ENCODE results near the gene ERMN. TPM values are rescaled to one million over a fixed set of nuclear protein-coding genes. Genes with fewer than 3 reads are reported as not detected.

The ERMN gene
- total RNA-seq, 1 experiment from 2014 or later, result not detected

DNA sequence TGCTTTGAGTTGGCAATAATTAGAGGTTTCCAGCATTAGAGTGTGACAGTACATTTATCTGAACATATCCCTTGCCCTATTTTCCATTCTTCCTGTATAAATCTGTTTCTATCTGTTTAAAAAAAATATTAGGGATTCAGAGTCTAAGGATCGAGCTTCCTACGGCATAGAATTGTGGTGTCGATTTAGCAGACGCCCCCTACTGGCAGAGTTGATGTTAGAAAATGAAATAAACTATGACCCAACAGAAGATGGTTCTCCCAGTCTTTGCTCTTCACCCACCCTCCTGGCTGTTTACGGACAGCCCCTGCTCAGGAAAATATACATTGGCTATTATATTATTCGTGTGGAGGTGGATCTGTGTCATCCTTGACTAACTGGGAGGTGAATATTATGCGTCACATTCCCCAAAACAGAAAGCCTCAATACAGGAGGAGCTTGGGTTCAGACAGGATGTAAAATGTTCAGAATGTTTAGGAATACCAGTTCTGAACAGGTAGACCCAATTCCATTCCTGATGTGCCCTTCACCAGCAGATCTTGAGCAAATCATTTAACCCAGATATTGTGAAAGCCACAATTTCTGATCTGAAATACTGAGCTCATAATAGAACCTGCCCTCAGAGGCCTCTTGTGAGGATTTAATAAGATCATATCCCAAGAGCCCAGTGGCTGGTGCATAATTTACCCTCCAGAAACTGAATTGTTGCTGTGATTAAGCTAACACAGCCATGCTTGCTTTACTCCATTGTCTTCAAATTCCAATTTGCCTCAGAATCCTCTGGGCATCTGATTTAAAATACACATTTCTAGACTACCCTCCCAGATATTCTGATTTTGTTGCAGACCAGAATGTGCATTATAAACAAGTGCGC, 10.8 kb upstream of the ERMN start:
- in situ Hi-C loops (cut with HindIII; ENCODE audit: low pct_unique_long_range_greater_than_20kb, low sequenced_read_pairs), result no loop called here
- DNase-seq (ENCODE audit: low read depth, low spot score), result peak; percentile 67

DNA sequence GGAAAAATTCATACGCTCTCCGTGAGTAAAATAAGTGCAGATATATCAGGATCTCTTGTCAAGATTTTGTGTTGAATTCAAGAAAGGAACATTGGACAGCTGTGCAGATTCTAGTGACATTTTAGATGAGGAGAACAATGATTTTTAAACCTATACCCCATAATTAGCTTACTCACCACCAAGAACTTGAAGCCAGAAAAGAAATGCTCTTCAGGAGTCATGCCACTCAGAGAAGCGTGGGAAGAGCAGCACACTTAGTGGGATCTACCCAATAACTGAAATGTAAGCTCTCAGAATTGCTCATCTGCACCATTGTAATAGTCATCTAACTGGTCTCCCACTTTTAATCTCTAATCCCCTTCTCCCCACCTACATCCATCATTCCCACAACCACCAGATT, 9.2 kb upstream of the ERMN start:
- no peak for DNase-seq (ENCODE audit: low read depth, low spot score)

DNA sequence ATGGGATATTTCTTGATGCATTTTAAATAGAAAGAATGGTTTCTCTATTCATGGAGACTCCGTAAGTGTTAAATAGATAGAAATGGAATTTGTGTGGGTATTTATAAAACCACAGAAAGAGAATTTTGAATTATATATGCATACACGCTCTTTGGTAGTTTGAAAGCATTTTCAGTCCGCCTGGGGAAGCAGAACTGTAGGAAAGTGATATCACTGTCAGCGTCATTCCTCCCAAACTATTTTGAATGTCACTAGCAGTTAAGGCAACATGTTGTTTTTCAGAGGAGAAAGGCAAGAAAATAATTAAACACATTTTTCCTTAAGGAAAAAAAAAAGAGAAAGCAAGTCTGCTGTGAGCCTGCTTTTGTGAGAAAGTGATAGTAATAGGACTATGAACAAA, 8.7 kb upstream of the ERMN start:
- DNase-seq (ENCODE audit: low read depth, low spot score), result no peak
- in situ Hi-C loops (cut with HindIII; ENCODE audit: low pct_unique_long_range_greater_than_20kb, low sequenced_read_pairs), result no loop called here

More for the DNA sequence above, 9.2 kb upstream of the ERMN start:
- in situ Hi-C loops (cut with HindIII; ENCODE audit: low pct_unique_long_range_greater_than_20kb, low sequenced_read_pairs), result no loop called here

DNA sequence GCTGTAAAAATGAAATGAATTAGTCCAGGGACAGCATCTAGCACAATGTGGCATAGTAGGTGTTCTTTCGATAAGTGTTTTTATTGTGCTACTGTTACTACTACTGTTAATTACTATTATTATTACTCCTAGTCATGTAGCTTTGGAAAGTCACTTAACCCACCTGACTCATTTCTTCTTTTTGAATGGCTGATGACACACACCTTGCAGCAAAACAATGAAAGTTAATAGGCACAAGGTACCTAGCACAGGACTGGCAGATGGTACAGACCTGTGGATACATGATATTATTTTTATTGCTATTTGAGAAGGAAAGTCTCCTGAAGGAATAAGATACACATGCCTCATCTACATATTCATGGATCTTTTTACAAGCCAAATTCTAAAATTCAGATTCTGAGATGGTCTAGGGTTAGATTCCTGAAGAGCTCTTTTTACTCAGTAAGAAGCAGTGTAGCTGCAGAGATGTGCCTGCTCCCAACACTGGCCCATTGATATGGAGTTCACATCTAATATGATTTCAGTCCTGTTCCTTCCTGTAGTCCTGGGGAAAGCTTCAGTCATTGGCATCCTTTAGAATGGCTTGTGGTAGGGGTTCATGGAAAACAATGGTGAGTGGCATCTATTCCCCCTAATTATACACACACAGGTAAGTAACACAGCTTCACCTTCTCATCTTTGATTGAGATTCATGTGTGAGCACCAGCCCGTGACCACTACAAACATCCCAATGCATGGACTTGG, 7.9 kb upstream of the ERMN start:
- DNase-seq (ENCODE audit: low read depth, low spot score), result no peak
- in situ Hi-C loops (cut with HindIII; ENCODE audit: low pct_unique_long_range_greater_than_20kb, low sequenced_read_pairs), result no loop called here

DNA sequence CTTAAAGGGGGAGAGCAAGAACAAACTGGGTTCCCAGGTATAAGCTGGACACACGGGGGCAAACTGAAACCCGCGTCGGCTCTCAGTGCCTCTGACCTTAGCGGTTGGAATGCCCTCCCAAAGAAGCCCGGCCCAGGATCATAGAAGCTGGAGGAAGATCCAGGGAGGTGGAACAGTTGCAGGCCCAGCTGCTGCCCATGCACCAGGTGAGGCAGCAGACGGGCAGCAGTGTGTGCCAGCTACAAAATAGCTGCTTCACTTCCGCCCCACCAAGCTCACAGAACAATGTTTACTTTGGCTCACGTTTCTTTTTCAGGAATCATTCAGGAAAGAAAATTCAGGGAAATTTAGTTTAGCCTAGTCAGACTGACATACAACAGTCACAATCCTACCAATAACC, 3.9 kb upstream of the ERMN start:
- in situ Hi-C loops (cut with HindIII; ENCODE audit: low pct_unique_long_range_greater_than_20kb, low sequenced_read_pairs), result no loop called here
- DNase-seq (ENCODE audit: low read depth, low spot score), result no peak

DNA sequence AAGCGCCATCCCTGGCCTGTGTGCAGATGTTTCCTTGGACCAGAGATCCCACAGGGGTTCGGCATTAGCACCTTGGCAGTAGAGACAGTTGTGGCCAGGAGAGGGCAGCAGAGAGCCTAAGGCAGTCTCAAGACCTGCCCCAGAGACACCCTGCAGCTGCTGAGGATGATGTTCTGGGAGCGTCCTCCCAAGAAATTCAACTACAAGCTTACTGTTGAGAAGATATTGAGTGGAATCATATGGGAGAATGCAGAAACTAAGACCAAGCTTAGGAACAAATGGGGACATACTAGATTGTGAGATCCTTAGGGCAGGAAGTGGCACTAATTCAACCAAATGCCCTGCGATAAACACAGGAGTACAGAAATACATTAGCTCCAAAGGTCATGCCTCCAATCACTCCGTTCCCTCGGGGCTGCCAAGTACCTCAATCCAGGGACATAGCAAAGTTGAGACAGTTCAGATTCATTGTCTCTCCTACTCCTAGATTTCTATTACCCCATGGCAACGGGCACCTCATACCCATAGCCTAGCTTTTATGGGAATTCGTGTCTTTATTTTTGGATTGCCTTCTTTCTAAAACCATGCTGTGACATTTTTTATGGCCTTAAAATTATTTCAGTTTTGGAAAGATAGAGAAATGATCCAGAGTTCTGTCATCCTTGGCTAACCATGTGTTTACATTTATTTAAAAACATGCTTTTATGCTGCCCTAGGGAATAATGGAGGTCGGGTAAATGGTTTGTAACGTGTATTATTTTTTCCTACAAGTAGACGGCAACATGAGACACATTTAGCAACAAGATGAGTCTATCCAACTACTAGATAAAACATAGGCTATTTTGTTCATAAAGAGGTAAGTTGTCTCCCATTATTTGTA, 2.2 kb upstream of the ERMN start:
- peak; percentile 83 for DNase-seq (ENCODE audit: low read depth, low spot score)
- in situ Hi-C loops (cut with HindIII; ENCODE audit: low pct_unique_long_range_greater_than_20kb, low sequenced_read_pairs), result no loop called here

DNA sequence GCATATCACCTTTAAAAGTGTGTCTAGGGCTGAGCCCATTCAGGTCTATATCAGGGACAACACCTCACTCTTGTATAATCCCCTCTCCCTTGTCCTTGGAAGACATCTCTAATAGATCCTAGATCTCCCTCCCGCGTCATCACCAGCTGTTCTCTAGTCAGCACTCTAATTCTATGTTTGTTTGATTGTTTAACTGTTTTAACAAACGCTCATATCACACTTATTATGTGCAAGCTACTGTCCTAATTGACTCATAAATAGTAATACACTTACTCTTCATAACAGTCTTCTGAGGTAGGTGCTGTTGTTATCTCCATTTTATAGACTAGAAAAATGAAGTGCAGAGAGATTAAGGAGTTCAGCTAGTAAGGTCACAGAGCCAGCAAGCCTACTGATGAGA, 1.6 kb upstream of the ERMN start:
- in situ Hi-C loops (cut with HindIII; ENCODE audit: low pct_unique_long_range_greater_than_20kb, low sequenced_read_pairs), result no loop called here
- no peak for DNase-seq (ENCODE audit: low read depth, low spot score)

DNA sequence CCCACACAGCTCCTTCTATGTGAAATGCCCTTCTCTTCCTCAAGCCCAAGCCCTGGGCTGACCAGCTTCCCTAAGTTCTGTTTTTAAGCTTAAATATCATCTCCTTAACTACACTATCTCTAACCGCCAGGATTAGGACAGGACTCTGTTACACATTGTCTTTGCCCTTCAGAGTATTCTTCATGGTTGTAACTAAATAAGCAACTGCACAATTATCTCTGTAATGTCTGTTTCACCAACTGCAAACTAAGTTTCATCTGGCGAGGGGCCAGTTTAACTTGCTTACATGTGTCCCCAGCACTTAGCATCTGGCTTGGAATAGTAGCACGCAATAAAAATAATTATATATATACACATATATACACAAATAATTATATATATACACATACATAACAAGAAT, 1.1 kb upstream of the ERMN start:
- DNase-seq (ENCODE audit: low read depth, low spot score), result no peak
- in situ Hi-C loops (cut with HindIII; ENCODE audit: low pct_unique_long_range_greater_than_20kb, low sequenced_read_pairs), result no loop called here

DNA sequence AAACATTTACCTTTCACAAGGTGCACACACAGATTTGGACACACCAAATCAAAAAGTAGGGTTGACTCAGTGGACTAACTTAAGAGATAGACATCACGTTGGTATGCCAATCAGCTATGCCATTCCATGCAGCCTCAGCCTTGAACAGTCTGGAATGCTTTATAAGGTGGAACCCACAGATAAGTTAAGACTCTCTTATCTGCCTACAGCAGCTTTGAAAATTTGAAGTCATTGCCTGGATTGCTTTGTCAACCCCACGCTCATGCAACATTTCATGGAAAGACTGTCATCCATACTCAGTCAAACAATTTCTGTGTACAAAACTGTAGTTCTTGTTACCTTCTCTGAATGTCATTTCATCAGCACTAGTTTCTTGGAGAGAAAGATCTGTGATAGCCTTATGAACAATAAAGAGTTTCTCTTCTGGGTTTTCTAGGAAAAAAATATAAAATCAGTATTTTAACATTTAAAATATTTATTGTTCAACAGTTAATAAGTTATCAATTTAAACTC, 1.2 kb downstream of the ERMN start:
- in situ Hi-C loops (cut with HindIII; ENCODE audit: low pct_unique_long_range_greater_than_20kb, low sequenced_read_pairs), result no loop called here

DNA sequence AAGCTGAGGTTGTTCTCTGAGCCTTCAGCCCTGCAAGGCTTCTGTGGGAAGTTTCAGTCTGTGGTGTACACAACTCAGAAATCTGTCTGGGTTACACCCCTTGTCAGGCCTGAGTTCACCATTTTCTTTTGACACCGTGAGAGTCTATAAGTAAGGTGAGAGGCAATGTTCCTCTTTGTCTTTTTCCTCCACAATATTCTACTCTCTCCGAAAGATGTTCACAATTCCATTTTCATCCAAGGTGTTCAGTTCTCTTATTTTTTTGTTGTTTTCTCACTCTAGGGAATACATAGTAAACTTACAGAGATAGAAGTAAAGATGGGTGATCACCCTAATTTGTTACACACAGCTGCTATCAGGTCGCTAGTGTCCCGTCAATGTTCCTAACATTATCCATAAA, 3.2 kb downstream of the ERMN start:
- in situ Hi-C loops (cut with HindIII; ENCODE audit: low pct_unique_long_range_greater_than_20kb, low sequenced_read_pairs), result no loop called here
- no peak for DNase-seq (ENCODE audit: low read depth, low spot score)

More for the DNA sequence above, 1.2 kb downstream of the ERMN start:
- DNase-seq (ENCODE audit: low read depth, low spot score), result no peak

DNA sequence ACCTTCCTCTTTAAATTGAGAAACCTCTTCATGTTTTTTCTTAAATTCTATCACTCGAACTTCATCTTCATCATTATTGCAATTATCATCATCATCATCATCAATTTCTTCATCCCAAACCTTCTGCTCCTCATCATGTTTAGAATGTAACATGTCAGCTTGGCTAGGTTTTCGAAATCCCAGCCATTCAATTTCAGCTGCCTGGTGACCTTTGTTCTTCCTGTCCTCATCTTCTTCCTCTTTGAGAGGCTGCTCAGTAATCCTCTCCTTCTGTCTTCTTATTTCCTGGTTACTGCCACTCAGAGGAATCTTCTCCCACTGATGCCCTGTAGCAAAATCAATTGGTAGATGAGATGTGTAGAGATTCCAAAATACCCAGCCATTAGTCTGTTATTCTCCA, 4.2 kb downstream of the ERMN start:
- in situ Hi-C loops (cut with HindIII; ENCODE audit: low pct_unique_long_range_greater_than_20kb, low sequenced_read_pairs), result no loop called here
- DNase-seq (ENCODE audit: low read depth, low spot score), result no peak

DNA sequence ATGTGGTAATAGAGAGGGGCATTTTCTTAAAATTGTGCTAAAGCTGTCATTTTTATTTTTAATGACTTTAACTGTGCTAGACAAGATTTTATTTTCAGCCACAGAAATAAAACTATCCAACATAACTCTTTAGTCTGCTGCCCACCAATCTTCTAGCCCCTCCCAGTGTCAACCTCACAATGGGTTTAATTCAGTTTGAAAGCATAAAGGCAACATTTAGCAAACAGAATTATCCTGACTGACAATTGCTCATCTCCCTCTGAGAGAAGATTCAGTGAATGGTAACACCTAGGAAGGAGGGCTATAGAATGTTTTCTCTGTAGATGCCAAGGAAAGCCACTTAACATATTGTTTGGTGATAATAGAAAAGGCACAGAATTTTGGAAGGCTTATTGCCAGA, 5.2 kb downstream of the ERMN start:
- no peak for DNase-seq (ENCODE audit: low read depth, low spot score)
- in situ Hi-C loops (cut with HindIII; ENCODE audit: low pct_unique_long_range_greater_than_20kb, low sequenced_read_pairs), result no loop called here

DNA sequence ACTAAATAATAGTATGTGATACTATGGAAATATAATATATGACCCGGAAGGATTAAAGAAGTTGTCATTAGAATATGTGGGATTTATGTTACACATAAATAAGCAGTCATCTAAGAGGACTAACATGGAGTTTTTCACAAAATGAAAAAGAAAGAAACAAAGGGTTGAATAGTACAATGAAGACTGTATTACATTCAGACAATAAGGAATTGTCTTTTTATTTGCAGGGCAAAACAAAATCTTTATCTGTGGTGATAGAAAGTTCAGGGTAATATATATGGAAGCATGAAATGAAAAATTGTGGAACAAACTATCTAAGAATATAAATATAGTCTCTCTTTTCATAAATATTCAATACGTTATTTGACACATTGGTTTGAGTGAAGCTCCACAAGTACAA, 5.8 kb downstream of the ERMN start:
- DNase-seq (ENCODE audit: low read depth, low spot score), result no peak
- in situ Hi-C loops (cut with HindIII; ENCODE audit: low pct_unique_long_range_greater_than_20kb, low sequenced_read_pairs), result no loop called here

DNA sequence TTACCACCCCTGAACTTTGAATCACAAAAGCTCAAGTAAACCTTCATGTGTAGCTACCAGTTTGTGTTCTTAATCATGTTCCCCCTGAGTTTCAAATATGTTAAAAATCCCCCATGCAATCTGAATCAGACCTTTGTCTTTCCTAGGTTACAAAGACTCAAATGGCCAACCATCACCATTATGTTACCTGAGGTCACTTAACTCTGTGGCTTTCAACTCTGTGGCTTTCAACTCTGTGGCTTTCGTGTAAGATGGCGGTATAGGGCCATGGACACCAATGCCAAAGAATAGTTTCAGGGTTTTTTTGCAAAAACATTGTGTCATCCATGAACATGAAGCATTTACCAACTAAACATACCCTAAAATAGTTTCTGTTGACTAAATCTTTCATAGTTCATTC, 6.7 kb downstream of the ERMN start:
- in situ Hi-C loops (cut with HindIII; ENCODE audit: low pct_unique_long_range_greater_than_20kb, low sequenced_read_pairs), result no loop called here
- no peak for DNase-seq (ENCODE audit: low read depth, low spot score)

DNA sequence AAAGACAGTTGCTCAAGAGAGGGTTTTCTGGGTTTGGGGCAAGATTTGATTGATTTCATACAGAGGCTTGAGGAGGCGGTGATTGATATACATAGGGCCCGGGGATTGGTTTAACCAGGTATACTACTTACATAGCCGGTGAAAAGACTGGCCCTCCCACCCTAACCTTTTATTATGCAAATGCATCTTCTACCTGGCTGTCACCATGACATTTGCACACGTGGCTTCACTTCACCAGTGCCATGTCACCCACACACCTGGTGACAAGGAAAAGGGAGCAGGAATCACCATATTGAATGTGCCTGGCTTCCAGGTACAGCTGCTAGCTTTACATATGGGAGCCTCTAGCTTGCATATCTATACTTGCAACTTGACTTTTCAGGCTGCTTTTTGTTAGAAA, 9.7 kb downstream of the ERMN start:
- DNase-seq (ENCODE audit: low read depth, low spot score), result no peak
- in situ Hi-C loops (cut with HindIII; ENCODE audit: low pct_unique_long_range_greater_than_20kb, low sequenced_read_pairs), result no loop called here

DNA sequence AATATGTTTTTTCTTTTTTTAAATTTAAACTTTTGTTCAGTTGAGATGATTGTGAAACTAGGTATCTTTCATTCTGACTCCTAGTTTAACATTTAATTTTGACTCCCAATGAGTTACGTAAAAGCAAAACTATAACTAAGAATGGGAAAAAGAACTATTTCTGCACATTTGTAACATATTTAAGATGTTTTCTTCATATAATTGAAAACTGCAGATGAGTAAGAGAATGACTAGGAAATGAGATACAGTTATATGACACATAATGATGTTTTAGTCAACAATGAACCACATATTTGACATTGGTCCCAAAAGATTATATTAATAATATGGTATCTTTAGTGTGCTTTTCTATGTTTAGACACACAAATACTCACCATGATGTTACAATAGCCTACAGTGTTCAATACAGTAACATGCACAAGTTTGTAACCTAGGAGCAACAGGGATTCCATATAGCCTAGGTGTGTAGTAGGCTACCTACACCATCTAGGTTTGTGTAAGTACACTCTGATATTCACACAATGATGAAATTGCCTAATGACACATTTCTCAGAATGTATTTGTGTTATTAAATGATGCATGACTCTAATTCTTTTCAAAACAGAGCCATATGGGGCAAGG, 12.6 kb downstream of the ERMN start:
- DNase-seq (ENCODE audit: low read depth, low spot score), result no peak
- in situ Hi-C loops (cut with HindIII; ENCODE audit: low pct_unique_long_range_greater_than_20kb, low sequenced_read_pairs), result no loop called here

DNA sequence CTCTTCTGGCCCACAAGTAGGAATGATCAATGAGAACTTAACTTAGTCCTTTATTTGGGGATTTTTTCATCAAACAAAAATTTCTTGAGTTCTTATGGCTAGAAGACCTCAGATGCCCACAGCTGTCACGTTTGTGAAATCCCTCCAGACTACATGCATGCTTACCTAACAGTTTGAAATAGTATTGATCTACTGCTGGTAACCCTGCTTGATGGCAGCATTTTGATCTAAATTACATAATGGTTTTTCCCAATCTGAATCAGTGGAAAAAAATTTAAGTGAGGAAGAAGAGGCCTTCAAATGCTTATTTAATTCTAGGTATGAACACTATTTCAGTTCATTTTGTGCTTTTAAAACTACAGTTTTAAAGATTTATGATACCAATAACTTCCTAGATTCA, 13.9 kb downstream of the ERMN start:
- in situ Hi-C loops (cut with HindIII; ENCODE audit: low pct_unique_long_range_greater_than_20kb, low sequenced_read_pairs), result no loop called here
- DNase-seq (ENCODE audit: low read depth, low spot score), result no peak

DNA sequence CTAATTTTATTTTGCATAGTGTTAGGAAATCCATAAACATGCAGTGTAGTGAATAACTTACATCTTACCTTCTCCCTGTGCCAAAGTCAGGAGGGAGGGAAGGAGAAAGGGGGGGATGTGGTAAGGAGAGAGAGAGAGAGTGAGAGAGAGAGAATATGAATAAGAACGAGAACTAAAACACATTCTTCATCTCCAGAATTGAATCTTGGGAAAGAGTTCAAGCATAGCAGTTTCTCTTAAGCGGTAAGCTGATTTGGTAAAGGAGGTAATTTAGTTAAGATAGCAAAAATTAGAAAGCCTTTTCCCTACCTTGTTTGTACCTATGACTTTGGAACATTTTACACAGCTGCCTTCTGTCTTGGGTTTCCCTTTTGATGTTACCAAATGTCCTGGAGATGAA, 15.7 kb downstream of the ERMN start:
- no peak for DNase-seq (ENCODE audit: low read depth, low spot score)
- in situ Hi-C loops (cut with HindIII; ENCODE audit: low pct_unique_long_range_greater_than_20kb, low sequenced_read_pairs), result no loop called here
